ENCODE results near the gene PLD4.
"Not testable (repeated sequence)": the region's sequence is repeated elsewhere in the genome, so short reads cannot be mapped to it uniquely, and the experiment has no call there.

The PLD4 gene

GRCh38 chr14:104942586-104942985 is 17.9 kb downstream of the PLD4 start:
- Histone ChIP-seq H3K9me3 (ENCODE audit: low read length) (no peaks in the 10 kb centered on the region), H3K27me3 (ENCODE audit: control insufficient read depth in 1 of 2, insufficient read depth in 2 of 2, low read length in 2 of 2) (no peaks in the 10 kb centered on the region), H3K27ac (ENCODE audit: low read depth, low read length) (no peak overlapping the region), H3K4me1 (ENCODE audit: insufficient read depth, low read length) (no peaks in the 10 kb centered on the region), H3K4me3 (ENCODE audit: low read depth in 1 of 2, low read length in 2 of 2) (no peak overlapping the region), H3K9ac (ENCODE audit: low read length) (no peak overlapping the region), H3K36me3 (ENCODE audit: insufficient read depth, low read length) (peaks cover 44% of the 10 kb centered on the region)

- not testable (repeated sequence) for H3K4me1 ChIP-seq (ENCODE audit: insufficient read depth, low read length); H3K9ac ChIP-seq (ENCODE audit: low read length); H3K27ac ChIP-seq (ENCODE audit: low read depth, low read length); H3K9me3 ChIP-seq (ENCODE audit: low read length); H3K27me3 ChIP-seq (ENCODE audit: control insufficient read depth in 1 of 2, insufficient read depth in 2 of 2, low read length in 2 of 2); H3K4me3 ChIP-seq (ENCODE audit: low read depth in 1 of 2, low read length in 2 of 2)
- H3K36me3 ChIP-seq (ENCODE audit: insufficient read depth, low read length): peaks cover 37% of the 10 kb centered on the region
Observed at GRCh38 chr14:104943216-104944015, 18.7 kb downstream of the PLD4 start.

- not testable (repeated sequence) for H3K27me3 ChIP-seq (ENCODE audit: control insufficient read depth in 1 of 2, insufficient read depth in 2 of 2, low read length in 2 of 2); H3K9ac ChIP-seq (ENCODE audit: low read length); H3K4me1 ChIP-seq (ENCODE audit: insufficient read depth, low read length); H3K4me3 ChIP-seq (ENCODE audit: low read depth in 1 of 2, low read length in 2 of 2); H3K27ac ChIP-seq (ENCODE audit: low read depth, low read length); H3K9me3 ChIP-seq (ENCODE audit: low read length)
- H3K36me3 ChIP-seq (ENCODE audit: insufficient read depth, low read length): peaks cover 31% of the 10 kb centered on the region
Observed at GRCh38 chr14:104944016-104944308, 19.3 kb downstream of the PLD4 start.

- H3K4me1 ChIP-seq (ENCODE audit: insufficient read depth, low read length); H3K27me3 ChIP-seq (ENCODE audit: control insufficient read depth in 1 of 2, insufficient read depth in 2 of 2, low read length in 2 of 2); H3K4me3 ChIP-seq (ENCODE audit: low read depth in 1 of 2, low read length in 2 of 2); H3K9ac ChIP-seq (ENCODE audit: low read length); H3K9me3 ChIP-seq (ENCODE audit: low read length); H3K27ac ChIP-seq (ENCODE audit: low read depth, low read length): not testable (repeated sequence)
- peaks cover 25% of the 10 kb centered on the region for H3K36me3 ChIP-seq (ENCODE audit: insufficient read depth, low read length)
Observed at GRCh38 chr14:104944436-104945205, 19.9 kb downstream of the PLD4 start.

- not testable (repeated sequence) for H3K27ac ChIP-seq (ENCODE audit: low read depth, low read length); H3K27me3 ChIP-seq (ENCODE audit: control insufficient read depth in 1 of 2, insufficient read depth in 2 of 2, low read length in 2 of 2); H3K9ac ChIP-seq (ENCODE audit: low read length); H3K9me3 ChIP-seq (ENCODE audit: low read length); H3K4me1 ChIP-seq (ENCODE audit: insufficient read depth, low read length); H3K4me3 ChIP-seq (ENCODE audit: low read depth in 1 of 2, low read length in 2 of 2)
- peaks cover 18% of the 10 kb centered on the region for H3K36me3 ChIP-seq (ENCODE audit: insufficient read depth, low read length)
Observed at GRCh38 chr14:104945266-104945665, 20.6 kb downstream of the PLD4 start.

- H3K27me3 ChIP-seq (ENCODE audit: control insufficient read depth in 1 of 2, insufficient read depth in 2 of 2, low read length in 2 of 2); H3K9me3 ChIP-seq (ENCODE audit: low read length); H3K9ac ChIP-seq (ENCODE audit: low read length): not testable (repeated sequence)
Observed at GRCh38 chr14:104945986-104946965, 21.6 kb downstream of the PLD4 start.

GRCh38 chr14:104947201-104947600 is 22.5 kb downstream of the PLD4 start:
- not testable (repeated sequence) for H3K9me3 ChIP-seq (ENCODE audit: low read length); H3K9ac ChIP-seq (ENCODE audit: low read length); H3K27me3 ChIP-seq (ENCODE audit: control insufficient read depth in 1 of 2, insufficient read depth in 2 of 2, low read length in 2 of 2); H3K4me1 ChIP-seq (ENCODE audit: insufficient read depth, low read length); H3K36me3 ChIP-seq (ENCODE audit: insufficient read depth, low read length); H3K4me3 ChIP-seq (ENCODE audit: low read depth in 1 of 2, low read length in 2 of 2); H3K27ac ChIP-seq (ENCODE audit: low read depth, low read length)

More at GRCh38 chr14:104945986-104946965, 21.6 kb downstream of the PLD4 start:
- H3K4me1 ChIP-seq (ENCODE audit: insufficient read depth, low read length); H3K36me3 ChIP-seq (ENCODE audit: insufficient read depth, low read length); H3K27ac ChIP-seq (ENCODE audit: low read depth, low read length); H3K4me3 ChIP-seq (ENCODE audit: low read depth in 1 of 2, low read length in 2 of 2): not testable (repeated sequence)

GRCh38 chr14:104947881-104948735 is 23.4 kb downstream of the PLD4 start:
- H3K27ac ChIP-seq (ENCODE audit: low read depth, low read length); H3K4me3 ChIP-seq (ENCODE audit: low read depth in 1 of 2, low read length in 2 of 2); H3K9ac ChIP-seq (ENCODE audit: low read length); H3K9me3 ChIP-seq (ENCODE audit: low read length); H3K36me3 ChIP-seq (ENCODE audit: insufficient read depth, low read length); H3K27me3 ChIP-seq (ENCODE audit: control insufficient read depth in 1 of 2, insufficient read depth in 2 of 2, low read length in 2 of 2); H3K4me1 ChIP-seq (ENCODE audit: insufficient read depth, low read length): not testable (repeated sequence)

- H3K4me3 ChIP-seq (ENCODE audit: low read depth in 1 of 2, low read length in 2 of 2): no peak overlapping the region
- peaks cover 2% of the 10 kb centered on the region for H3K36me3 ChIP-seq (ENCODE audit: insufficient read depth, low read length)
- no peak overlapping the region for H3K9ac ChIP-seq (ENCODE audit: low read length)
- H3K9me3 ChIP-seq (ENCODE audit: low read length): no peaks in the 10 kb centered on the region
- no peak overlapping the region for H3K27ac ChIP-seq (ENCODE audit: low read depth, low read length)
- no peaks in the 10 kb centered on the region for H3K27me3 ChIP-seq (ENCODE audit: control insufficient read depth in 1 of 2, insufficient read depth in 2 of 2, low read length in 2 of 2)
- no peaks in the 10 kb centered on the region for H3K4me1 ChIP-seq (ENCODE audit: insufficient read depth, low read length)
Observed at GRCh38 chr14:104948736-104949031, 24.0 kb downstream of the PLD4 start.

GRCh38 chr14:104949406-104949955 is 24.8 kb downstream of the PLD4 start:
- not testable (repeated sequence) for H3K4me1 ChIP-seq (ENCODE audit: insufficient read depth, low read length); H3K27ac ChIP-seq (ENCODE audit: low read depth, low read length); H3K4me3 ChIP-seq (ENCODE audit: low read depth in 1 of 2, low read length in 2 of 2); H3K36me3 ChIP-seq (ENCODE audit: insufficient read depth, low read length); H3K9ac ChIP-seq (ENCODE audit: low read length); H3K9me3 ChIP-seq (ENCODE audit: low read length); H3K27me3 ChIP-seq (ENCODE audit: control insufficient read depth in 1 of 2, insufficient read depth in 2 of 2, low read length in 2 of 2)
